Measurements from ENCODE around the gene NXPE4. TPM values are rescaled to one million over a fixed set of nuclear protein-coding genes. Genes with fewer than 3 reads are reported as not detected.

Gene NXPE4
- total RNA-seq, 4 donors from 2014 or later = 0.29 TPM; not detected in 3

- intact Hi-C loops (cut with DNase I; ENCODE audit: low total_unique reads) = no loop called here
- no peak for DNase-seq
- TF ChIP-seq POLR2A (IDR thresholded peaks at IDR 0.05) = no peak
- TF ChIP-seq CTCF (IDR thresholded peaks at IDR 0.05) = no peak
- Histone ChIP-seq H3K4me1 (no peaks in the 10 kb centered on the region), H3K9me3 (no peaks in the 10 kb centered on the region), H3K36me3 (no peaks in the 10 kb centered on the region), H3K27ac (peak overlapping the region in 1 of 2 donors; percentile 73), H3K4me3 (no peak overlapping the region), H3K27me3 (no peaks in the 10 kb centered on the region)
Observed at GRCh38 chr11:114563077-114563476, 32.5 kb downstream of the NXPE4 start.

GRCh38 chr11:114562166-114562916 lies 33.2 kb downstream of the NXPE4 start:
- Histone ChIP-seq H3K27me3 (no peaks in the 10 kb centered on the region), H3K27ac (peak overlapping the region in 1 of 2 donors; percentile 73), H3K36me3 (no peaks in the 10 kb centered on the region), H3K4me1 (no peaks in the 10 kb centered on the region), H3K9me3 (no peaks in the 10 kb centered on the region), H3K4me3 (no peak overlapping the region)
- intact Hi-C loops (cut with DNase I; ENCODE audit: low total_unique reads) = no loop called here
- no peak for TF ChIP-seq CTCF (IDR thresholded peaks at IDR 0.05)
- no peak for TF ChIP-seq POLR2A (IDR thresholded peaks at IDR 0.05)
- no peak for DNase-seq

- Histone ChIP-seq H3K36me3 (no peaks in the 10 kb centered on the region), H3K4me3 (no peak within 1 kb of the TSS), H3K27ac (no peak within 1 kb of the TSS), H3K27me3 (no peaks in the 10 kb centered on the region), H3K9me3 (no peaks in the 10 kb centered on the region), H3K4me1 (no peaks in the 10 kb centered on the region)
- no peak for TF ChIP-seq CTCF (IDR thresholded peaks at IDR 0.05)
- TF ChIP-seq POLR2A (IDR thresholded peaks at IDR 0.05) = no peak
- intact Hi-C loops (cut with DNase I; ENCODE audit: low total_unique reads) = no loop called here
- DNase-seq = no peak
Observed at GRCh38 chr11:114559425-114560310, 35.9 kb downstream of the NXPE4 start, which contains the start of gene NXPE1. Gene NXPE1, minus strand, starts transcription at chr11:114559881. Its CDS starts 8,680 bp downstream, at chr11:114551201.

GRCh38 chr11:114556135-114556534 lies 39.5 kb downstream of the NXPE4 start:
- Histone ChIP-seq H3K4me1 (no peaks in the 10 kb centered on the region), H3K36me3 (no peaks in the 10 kb centered on the region), H3K9me3 (no peaks in the 10 kb centered on the region), H3K27me3 (no peaks in the 10 kb centered on the region), H3K27ac (peak overlapping the region in 1 of 2 donors; percentile 17), H3K4me3 (no peak overlapping the region)
- intact Hi-C loops (cut with DNase I; ENCODE audit: low total_unique reads) = no loop called here
- DNase-seq = no peak
- no peak for TF ChIP-seq POLR2A (IDR thresholded peaks at IDR 0.05)
- TF ChIP-seq CTCF (IDR thresholded peaks at IDR 0.05) = no peak

- TF ChIP-seq CTCF (IDR thresholded peaks at IDR 0.05) (no peak), POLR2A (IDR thresholded peaks at IDR 0.05) (no peak)
- intact Hi-C loops (cut with DNase I; ENCODE audit: low total_unique reads) = no loop called here
- H3K36me3 ChIP-seq = no peaks in the 10 kb centered on the region
- H3K4me1 ChIP-seq = no peaks in the 10 kb centered on the region
- no peak overlapping the region for H3K4me3 ChIP-seq
- no peaks in the 10 kb centered on the region for H3K9me3 ChIP-seq
- no peak overlapping the region for H3K27ac ChIP-seq
- H3K27me3 ChIP-seq = no peaks in the 10 kb centered on the region
- DNase-seq = no peak
Observed at GRCh38 chr11:114553642-114554041, 41.9 kb downstream of the NXPE4 start.
